ENCODE results near the gene FMNL1.

- TF ChIP-seq CTCF (IDR thresholded peaks at IDR 0.05 in 2 of 3, conservative IDR thresholded peaks at IDR 0.05 in 1 of 3; ENCODE audit: control insufficient read depth in 2 of 3, extremely low read depth in 1 of 3, insufficient read depth in 1 of 3, low read depth in 3 of 3, low read length in 3 of 3) = no peak
- no peak; the same call in 1 of the 2 replicates for TF ChIP-seq BMI1 (IDR thresholded peaks at IDR 0.05; ENCODE audit: borderline replicate concordance)
- TF ChIP-seq SMC3 (IDR thresholded peaks at IDR 0.05; ENCODE audit: borderline replicate concordance, low read length) = no peak
Measured at GRCh38 chr17:45227101-45227925, 5.6 kb downstream of the FMNL1 start.
